H1 (cell line): Measurements from ENCODE around the gene SLC6A20. TPM values are rescaled to one million over a fixed set of nuclear protein-coding genes. Genes with fewer than 3 reads are reported as not detected.

ENCODE experiments used
- CTCF ChIA-PET: fragments of 300-600 bp; sonication (Branson Sonifier 250); formaldehyde crosslinking; loops from one replicate; lab custom pipeline; 2021; ENCODE audit not compliant: partially characterized antibody; lab: Charles Lee
- POLR2A ChIA-PET: fragments of 300-600 bp; sonication (Branson Sonifier 250); formaldehyde crosslinking; loops from one replicate; lab custom pipeline; 2021; ENCODE audit warnings: inconsistent platforms; ENCODE audit not compliant: partially characterized antibody; lab: Charles Lee
- DNase-seq, 2 experiments: peaks; one replicate each; pipeline versions ENCODE4 v3.0.0 to v3.0.0-alpha.2; 2010 to 2022; ENCODE audit warnings: low spot score in 2 of 2, low read depth in 1 of 2, mixed read lengths in 1 of 2
- FAIRE-seq: peaks from 2 replicates; lab custom pipeline; 2011; peaks lifted over from hg19 to GRCh38; lab: Jason Lieb, UNC
- H2AFZ ChIP-seq: 2 replicates; pipeline ENCODE4 v1.8.1; 2012; ENCODE audit warnings: low read length, inconsistent platforms
- H2AK5ac ChIP-seq: 2 replicates; pipeline ENCODE4 v1.6.1; 2013; ENCODE audit warnings: low read depth, low read length
- H2BK120ac ChIP-seq: replicated peaks from 2 replicates; pipeline ENCODE3; 2013; ENCODE audit warnings: low read depth, low read length, inconsistent platforms
- H2BK12ac ChIP-seq: 2 replicates; pipeline ENCODE4 v1.6.1; 2013; ENCODE audit warnings: low read depth, low read length
- H2BK15ac ChIP-seq: 2 replicates; pipeline ENCODE4 v1.6.1; 2013; ENCODE audit warnings: low read length
- H2BK20ac ChIP-seq: 2 replicates; pipeline ENCODE4 v1.6.1; 2013; ENCODE audit warnings: low read length
- H2BK5ac ChIP-seq: 2 replicates; pipeline ENCODE4 v1.6.1; 2013; ENCODE audit warnings: low read depth, low read length
- H3K14ac ChIP-seq: 2 replicates; pipeline ENCODE4 v1.6.1; 2013; ENCODE audit warnings: inconsistent platforms; ENCODE audit not compliant: insufficient read length
- H3K18ac ChIP-seq: 2 replicates; pipeline ENCODE4 v1.6.1; 2013; ENCODE audit warnings: low read length; ENCODE audit errors: extremely low read depth
- H3K23ac ChIP-seq: 2 replicates; pipeline ENCODE4 v1.6.1; 2013; ENCODE audit warnings: inconsistent platforms; ENCODE audit not compliant: insufficient read length
- H3K23me2 ChIP-seq: 2 replicates; pipeline ENCODE4 v1.6.1; 2013; ENCODE audit warnings: low read depth, low read length
- H3K27ac ChIP-seq: 2 replicates; pipeline ENCODE4 v1.6.1; 2011; ENCODE audit warnings: low read depth, low read length, inconsistent platforms
- H3K27me3 ChIP-seq, 4 experiments: replicated peaks in 1 of 4; 1 replicate in 1 of 4; 2 replicates in 3 of 4; pipeline versions ENCODE4 v1.6.1 to v1.8.1; 2011 to 2013; ENCODE audit warnings: low read length in 3 of 4, mild to moderate bottlenecking in 3 of 4, inconsistent platforms in 2 of 4, mixed read lengths in 2 of 4, moderate library complexity in 1 of 4; ENCODE audit not compliant: control insufficient read depth in 3 of 4, insufficient read depth in 3 of 4; ENCODE audit errors: extremely low read depth in 1 of 4
- H3K36me3 ChIP-seq, 4 experiments: 2 replicates each; pipeline versions ENCODE4 v1.6.1 to v1.8.1; 2011 to 2013; ENCODE audit warnings: mild to moderate bottlenecking in 4 of 4, low read length in 3 of 4, moderate library complexity in 2 of 4, control low read depth in 1 of 4, inconsistent platforms in 1 of 4; ENCODE audit not compliant: insufficient read depth in 4 of 4, control insufficient read depth in 2 of 4
- H3K4ac ChIP-seq: replicated peaks from 2 replicates; pipeline ENCODE3; 2013; ENCODE audit warnings: low read length, low read depth, mixed read lengths, inconsistent platforms; ENCODE audit not compliant: insufficient read length
- H3K4me1 ChIP-seq, 4 experiments: replicated peaks in 1 of 4; 1 replicate in 1 of 4; 2 replicates in 3 of 4; pipeline versions ENCODE4 v1.6.1 to v1.8.1; 2011 to 2013; ENCODE audit warnings: low read length in 3 of 4, inconsistent platforms in 2 of 4, mixed read lengths in 1 of 4; ENCODE audit not compliant: insufficient read depth in 4 of 4, control insufficient read depth in 3 of 4
- H3K4me2 ChIP-seq, 2 experiments: 2 replicates each; pipeline versions ENCODE4 v1.6.1 to v1.8.1; 2011 to 2013; ENCODE audit warnings: low read depth in 2 of 2, low read length in 2 of 2, control low read depth in 1 of 2, inconsistent platforms in 1 of 2, mild to moderate bottlenecking in 1 of 2; ENCODE audit not compliant: insufficient read depth in 1 of 2
- H3K4me3 ChIP-seq, 4 experiments: fragments of 200-600, 300-600 bp in 1 of 4; sonication (generic), shearing (Covaris generic), sonication (Bioruptor Twin) in 1 of 4; 2 replicates each; pipeline versions ENCODE4 v1.5.1 to v1.8.1; 2011 to 2016; ENCODE audit warnings: low read length in 4 of 4, low read depth in 3 of 4, control low read depth in 2 of 4, inconsistent platforms in 2 of 4, mild to moderate bottlenecking in 2 of 4, mixed read lengths in 1 of 4, moderate library complexity in 1 of 4; ENCODE audit not compliant: insufficient read depth in 2 of 4; ENCODE audit errors: extremely low read depth in 1 of 4
- H3K56ac ChIP-seq: replicated peaks from 2 replicates; pipeline ENCODE3; 2013; ENCODE audit warnings: low read depth, mild to moderate bottlenecking, mixed read lengths, low read length, inconsistent platforms; ENCODE audit not compliant: insufficient read length
- H3K79me1 ChIP-seq: 2 replicates; pipeline ENCODE4 v1.6.1; 2013; ENCODE audit warnings: low read depth, low read length, control low read depth
- H3K79me2 ChIP-seq, 2 experiments: 2 replicates each; pipeline versions ENCODE4 v1.6.1 to v1.8.1; 2012 to 2013; ENCODE audit warnings: low read length in 2 of 2, mild to moderate bottlenecking in 2 of 2, inconsistent platforms in 1 of 2; ENCODE audit not compliant: insufficient read depth in 2 of 2, control insufficient read depth in 1 of 2
- H3K9ac ChIP-seq, 4 experiments: replicated peaks in 1 of 4; 1 replicate in 1 of 4; 2 replicates in 3 of 4; pipeline versions ENCODE4 v1.6.1 to v1.8.1; 2011 to 2013; ENCODE audit warnings: low read depth in 3 of 4, low read length in 3 of 4, control low read depth in 2 of 4, mild to moderate bottlenecking in 2 of 4, moderate library complexity in 2 of 4, inconsistent platforms in 1 of 4; ENCODE audit errors: extremely low read depth in 1 of 4
- H3K9me3 ChIP-seq, 2 experiments: 2 replicates each; pipeline versions ENCODE4 v1.6.1 to v1.8.1; 2012 to 2013; ENCODE audit warnings: mild to moderate bottlenecking in 2 of 2, moderate library complexity in 2 of 2, control low read depth in 1 of 2, inconsistent platforms in 1 of 2, low read depth in 1 of 2, low read length in 1 of 2, mixed read lengths in 1 of 2; ENCODE audit not compliant: insufficient read depth in 2 of 2
- H4K20me1 ChIP-seq, 2 experiments: replicated peaks in 1 of 2; 2 replicates each; pipeline versions ENCODE3 to v1.8.1; 2011 to 2013; ENCODE audit warnings: inconsistent platforms in 2 of 2, low read length in 2 of 2, mild to moderate bottlenecking in 1 of 2; ENCODE audit not compliant: insufficient read depth in 2 of 2, control insufficient read depth in 1 of 2
- H4K5ac ChIP-seq: 2 replicates; pipeline ENCODE4 v1.6.1; 2013; ENCODE audit warnings: low read length, low read depth, mixed read lengths, inconsistent platforms; ENCODE audit not compliant: insufficient read length
- H4K8ac ChIP-seq: 2 replicates; pipeline ENCODE4 v1.8.0; 2013; ENCODE audit warnings: mild to moderate bottlenecking, moderate library complexity, low read length, inconsistent platforms; ENCODE audit not compliant: insufficient read depth; ENCODE audit errors: extremely low read depth
- H4K91ac ChIP-seq: replicated peaks from 2 replicates; pipeline ENCODE3; 2013; ENCODE audit warnings: low read length, mixed read lengths, inconsistent platforms; ENCODE audit not compliant: insufficient read length
- BACH1 ChIP-seq: IDR thresholded peaks from 2 replicates; pipeline ENCODE4 v1.6.1; 2012; ENCODE audit warnings: low read length, improper control_type of control experiment
- CHD1 ChIP-seq: IDR thresholded peaks from 2 replicates; pipeline ENCODE4 v1.6.1; 2012; ENCODE audit warnings: low read depth, low read length, improper control_type of control experiment
- CREB1 ChIP-seq: IDR thresholded peaks from 2 replicates; pipeline ENCODE4 v1.6.1; 2012; ENCODE audit warnings: inconsistent platforms
- FOSL1 ChIP-seq: IDR thresholded peaks from 2 replicates; pipeline ENCODE4 v1.6.1; 2011; ENCODE audit warnings: mild to moderate bottlenecking, low read depth, low read length, moderate library complexity; ENCODE audit not compliant: insufficient read depth
- POLR2AphosphoS5 ChIP-seq: IDR thresholded peaks from 2 replicates; pipeline ENCODE4 v1.6.1; 2011; ENCODE audit warnings: low read depth, low read length
- SIN3A ChIP-seq, 2 experiments: IDR thresholded peaks in 1 of 2; conservative IDR thresholded peaks in 1 of 2; 2 replicates each; pipeline ENCODE4 v1.6.1; 2011 to 2012; ENCODE audit warnings: low read length in 2 of 2, improper control_type of control experiment in 1 of 2, low read depth in 1 of 2, mild to moderate bottlenecking in 1 of 2
- SIX5 ChIP-seq: IDR thresholded peaks from 2 replicates; pipeline ENCODE4 v1.6.1; 2011; ENCODE audit warnings: mild to moderate bottlenecking, low read depth, low read length
- SP1 ChIP-seq: IDR thresholded peaks from 2 replicates; pipeline ENCODE4 v1.6.1; 2011; ENCODE audit warnings: low read depth, low read length
- YY1 ChIP-seq: IDR thresholded peaks from 2 replicates; pipeline ENCODE4 v1.6.1; 2011; ENCODE audit warnings: low read depth, mild to moderate bottlenecking, low read length
- WGBS, 2 experiments: shearing (Covaris generic) in 1 of 2; methylation state at CpG; one replicate each; pipeline versions ENCODE4 v1.1.6 to v1.1.7; 2013 to 2015; ENCODE audit warnings: low lambda C conversion rate in 2 of 2, mixed read lengths in 2 of 2, inconsistent platforms in 1 of 2, low coverage in 1 of 2, missing lambda C conversion rate in 1 of 2; ENCODE audit not compliant: insufficient replicate concordance in 2 of 2, insufficient coverage in 1 of 2, insufficient read length in 1 of 2; ENCODE audit errors: extremely low coverage in 1 of 2, missing lambda C conversion rate in 1 of 2; 5-methylcytosine and 5-hydroxymethylcytosine counted together
- polyA plus RNA-seq, 7 experiments: library from polyadenylated mRNA; depleted of rRNA in 3 of 7; stranded (reverse) in 5 of 7; unstranded in 2 of 7; fragments of >200 nt in 5 of 7; fragments of 200-250 nt in 2 of 7; gene quantifications; 1 replicate in 5 of 7; 2 replicates in 1 of 7; 4 replicates in 1 of 7; pipeline versions ENCODE4 v1.2.1 to v1.2.3, GENCODE V29; 2011 to 2013; ENCODE audit warnings: missing spikeins in 2 of 7, mixed read lengths in 2 of 7
- total RNA-seq: library from RNA; stranded (reverse); fragmentation: NEBNext Ultra II Directional; extraction: Animal tissue kit (Norgen Biotek cat#: 25700); gene quantifications from 2 replicates; pipeline ENCODE4 v1.2.1, GENCODE V29; 2021
- TF ChIP-seq, protein P1 (sequence below): IDR thresholded peaks from 2 replicates; pipeline ENCODE4 v1.6.1; 2012; ENCODE audit warnings: inconsistent platforms

SLC6A20 gene
- total and polyA plus RNA-seq, 2 of the 8 experiments (the other 6 are each of a cell fraction or from before 2014, with no cell fraction given), result 0.05 TPM; not detected in 1

DNA sequence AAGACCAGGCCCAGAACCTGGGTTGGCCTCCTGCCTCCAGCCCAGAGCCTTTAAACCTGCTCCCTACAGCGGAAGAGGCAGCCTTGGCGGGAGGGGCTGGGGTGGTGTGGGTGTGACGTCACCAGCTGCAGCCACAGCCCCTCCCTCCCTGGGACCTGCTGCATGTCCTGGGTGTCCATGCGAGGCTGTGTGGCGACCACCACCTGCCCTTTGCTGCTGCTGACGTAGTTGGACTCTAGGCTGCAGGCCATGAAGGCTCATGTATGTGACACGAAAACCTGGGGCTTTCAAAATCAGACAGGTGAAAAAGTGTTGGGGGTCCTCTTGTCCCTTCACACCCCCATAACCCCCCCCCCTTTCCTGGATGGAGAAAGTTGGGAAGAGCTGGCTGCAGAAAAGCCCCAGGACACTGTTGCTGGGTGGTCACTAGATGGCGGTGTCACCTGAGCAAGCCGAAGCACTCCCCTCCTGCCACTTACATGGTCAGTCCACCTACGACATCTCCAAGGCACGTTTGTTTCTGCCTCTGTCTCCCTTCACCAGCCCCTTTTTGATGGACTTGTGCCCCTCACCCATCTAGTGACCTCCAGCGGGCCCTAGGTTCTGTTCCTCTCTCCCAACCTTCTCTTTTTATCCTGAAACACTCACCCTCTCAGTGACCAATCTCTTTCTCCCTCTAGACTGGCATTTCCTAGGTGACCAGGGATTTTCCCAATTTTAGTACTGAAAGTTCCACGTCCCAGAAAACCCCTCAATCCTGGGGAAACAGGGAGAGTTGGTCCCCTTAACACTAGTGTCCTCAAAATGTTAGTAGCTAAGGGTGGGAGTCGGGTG, 35.2 kb downstream of the SLC6A20 start:
- DNase-seq (peak in 1 of 2 experiments; percentile 70), FAIRE-seq (peak; percentile 13)
- no peak overlapping the region for H3K4me2 ChIP-seq
- H3K4ac ChIP-seq, result no peak overlapping the region
- no peaks in the 10 kb centered on the region for H3K23me2 ChIP-seq
- H4K5ac ChIP-seq, result no peak overlapping the region
- H2BK12ac ChIP-seq, result peak overlapping the region; percentile 81; the same call in 1 of the 2 replicates
- no peak overlapping the region for H3K56ac ChIP-seq
- H3K36me3 ChIP-seq, result no peaks in the 10 kb centered on the region
- ChIA-PET POLR2A (interaction anchor here (0.6 to 1.3 kb wide), 5 partner anchors 11 to 541 kb away, joined by 3 to 4 read pairs (median 4); no protein-coding TSS in a partner anchor), CTCF (interaction anchor here (0.6 to 6.1 kb wide), 27 partner anchors 10 to 515 kb away, joined by 3 to 64 read pairs (median 5); partner anchors contain the start of genes CCR9, LZTFL1 and SLC6A20)
- no peak overlapping the region for H2BK5ac ChIP-seq
- WGBS, 2 experiments, result 36% methylated on average over 14 of the region's 14 CpGs; no CpG with 5 or more reads in 1 of the 2 experiments
- no peak overlapping the region; the same call in 1 of the 2 replicates for H2BK15ac ChIP-seq
- H3K9ac ChIP-seq, result no peak overlapping the region
- H4K20me1 ChIP-seq, result no peaks in the 10 kb centered on the region
- no peaks in the 10 kb centered on the region for H3K9me3 ChIP-seq
- peak overlapping the region; percentile 48; the same call in 1 of the 2 replicates for H3K18ac ChIP-seq
- H3K79me1 ChIP-seq, result no peaks in the 10 kb centered on the region
- no peak overlapping the region for H3K4me3 ChIP-seq
- H3K4me1 ChIP-seq, result peaks cover 0 to 6% (median 4%) of the 10 kb centered on the region in 4 experiments; a peak in 3 of 7 replicates
- H3K79me2 ChIP-seq, result no peaks in the 10 kb centered on the region
- H2BK120ac ChIP-seq, result no peak overlapping the region
- no peak overlapping the region for H3K27ac ChIP-seq
- H3K14ac ChIP-seq, result no peak overlapping the region
- no peaks in the 10 kb centered on the region; a peak in 1 of 7 replicates for H3K27me3 ChIP-seq
- no peak overlapping the region for H4K91ac ChIP-seq
- H2AFZ ChIP-seq, result peak overlapping the region; percentile 71; the same call in 1 of the 2 replicates
- no peak overlapping the region for H2AK5ac ChIP-seq
- H2BK20ac ChIP-seq, result 0 out of 2 replicates have a peak overlapping the region, but pooled peaks have one; percentile 27
- peak overlapping the region; percentile 31 for H4K8ac ChIP-seq
- no peak overlapping the region for H3K23ac ChIP-seq
- TF ChIP-seq FOSL1 (no peak), CREB1 (peak; percentile 81), SIN3A (conservative IDR thresholded peaks at IDR 0.05 in 1 of 2, IDR thresholded peaks at IDR 0.05 in 1 of 2; ENCODE audit: low read depth in 1 of 2, low read length in 2 of 2) (no peak), CHD1 (no peak), SIX5 (no peak), YY1 (no peak), POLR2AphosphoS5 (no peak), BACH1 (no peak), SP1 (no peak)
- TF ChIP-seq, protein P1, sequence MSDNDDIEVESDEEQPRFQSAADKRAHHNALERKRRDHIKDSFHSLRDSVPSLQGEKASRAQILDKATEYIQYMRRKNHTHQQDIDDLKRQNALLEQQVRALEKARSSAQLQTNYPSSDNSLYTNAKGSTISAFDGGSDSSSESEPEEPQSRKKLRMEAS, result peak; percentile 28; the same call in 1 of the 2 replicates
